Stimulated activated CD4-positive, alpha-beta T cell treated with anti-CD3 and anti-CD28 coated beads, Interleukin-12 subunit alpha, Interleukin-12 subunit beta, amount 100 ng/mL, for 24 hours (primary cell): ENCODE results near the gene EYS.

ENCODE experiments used
- DNase-seq, 2 experiments: peaks; one replicate each; pipeline ENCODE4 v3.0.0-alpha.2; 2020; ENCODE audit warnings: low read depth in 2 of 2

EYS gene

DNA sequence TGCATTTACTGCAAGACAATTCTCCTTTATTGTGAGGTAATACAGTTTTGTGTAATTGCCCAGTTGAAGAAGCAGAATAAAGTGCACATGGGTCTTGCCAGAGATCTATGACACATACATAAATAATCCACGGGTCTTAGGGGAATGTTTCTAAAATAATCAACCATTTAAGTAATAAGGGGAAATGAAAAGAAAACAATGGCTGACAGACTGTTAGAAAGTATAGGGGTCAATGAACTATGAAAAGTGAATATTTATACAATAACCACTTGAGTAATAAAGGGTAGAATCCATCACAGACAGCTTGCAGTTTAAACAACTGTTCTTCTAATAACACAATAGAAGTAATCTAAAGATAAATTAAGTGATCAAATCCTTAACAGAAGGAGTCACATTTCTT is 477.2 kb downstream of the EYS start:
- no peak for DNase-seq

DNA sequence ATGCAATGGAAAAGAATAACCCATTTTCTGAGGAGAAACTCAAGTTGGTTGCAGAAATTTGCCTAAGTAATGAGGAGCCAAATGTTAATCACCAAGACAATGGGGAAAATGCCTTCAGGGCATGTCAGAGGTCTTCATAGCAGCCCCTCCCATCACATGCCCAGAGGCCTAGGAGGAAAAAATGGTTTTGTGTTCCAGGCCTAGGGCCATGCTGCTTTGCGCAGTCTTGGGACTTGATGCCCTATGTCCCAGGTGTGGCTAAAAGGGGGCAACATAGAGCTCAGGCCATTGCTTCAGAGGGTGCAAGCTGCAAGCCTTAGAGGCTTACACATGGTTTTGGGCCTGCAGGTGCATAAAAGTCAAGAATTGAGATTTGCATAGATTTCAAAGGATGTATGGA is 485.9 kb downstream of the EYS start:
- no peak for DNase-seq

GRCh38 chr6:65202738-65203137 is 504.3 kb downstream of the EYS start:
- DNase-seq, result no peak

- no peak for DNase-seq
These were observed 507.3 kb downstream of the EYS start for GRCh38 chr6:65199683-65200082.

- no peak for DNase-seq
These were observed 507.9 kb downstream of the EYS start for GRCh38 chr6:65199121-65199520.

DNA sequence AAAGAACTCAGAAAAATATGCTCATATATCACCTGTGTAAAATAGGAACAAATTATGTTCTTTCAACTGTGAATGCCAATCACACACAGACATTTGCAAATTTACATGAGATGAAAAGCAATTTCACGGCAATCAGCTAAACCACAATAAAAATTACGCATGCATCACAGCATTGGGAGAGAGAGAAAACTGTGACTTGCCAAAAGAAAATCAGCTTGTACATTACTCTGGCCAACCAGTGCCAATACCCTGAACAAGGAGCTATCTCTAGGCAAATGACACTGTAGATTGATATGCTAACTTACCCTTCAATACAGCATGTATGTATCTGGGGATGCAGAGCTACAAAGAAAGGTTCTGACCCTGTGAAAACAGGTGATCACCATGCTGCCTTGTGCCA is 515.6 kb downstream of the EYS start:
- no peak for DNase-seq

DNA sequence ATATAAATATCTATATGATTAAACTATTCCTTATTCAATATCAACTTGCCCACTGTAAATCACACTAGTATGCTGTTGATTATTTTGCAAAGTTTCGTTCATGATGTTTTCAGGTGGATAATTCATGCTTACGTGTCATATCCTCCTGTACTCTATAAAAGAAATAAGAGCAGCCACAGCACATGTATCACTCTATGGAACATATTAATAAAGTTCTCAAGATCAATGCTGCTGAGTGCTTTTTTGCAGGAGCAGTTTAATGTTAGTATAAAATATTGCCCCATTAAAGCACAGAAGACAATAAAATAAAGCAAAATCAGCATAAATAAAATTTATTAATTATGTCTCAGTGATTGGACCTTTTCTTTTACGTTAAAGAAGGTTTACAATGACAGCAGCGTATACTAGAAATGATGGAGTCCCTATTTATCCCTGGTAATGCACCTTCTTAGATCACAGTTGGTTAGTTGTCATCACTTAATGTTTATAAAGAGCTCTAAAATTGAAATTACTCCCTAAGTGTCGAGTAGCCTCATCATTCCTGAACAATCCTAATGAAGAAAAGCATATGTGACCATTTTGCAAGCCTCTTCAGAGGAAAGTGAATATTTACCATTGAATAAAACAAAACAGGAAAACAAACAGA is 517.7 kb downstream of the EYS start:
- DNase-seq, result no peak

DNA sequence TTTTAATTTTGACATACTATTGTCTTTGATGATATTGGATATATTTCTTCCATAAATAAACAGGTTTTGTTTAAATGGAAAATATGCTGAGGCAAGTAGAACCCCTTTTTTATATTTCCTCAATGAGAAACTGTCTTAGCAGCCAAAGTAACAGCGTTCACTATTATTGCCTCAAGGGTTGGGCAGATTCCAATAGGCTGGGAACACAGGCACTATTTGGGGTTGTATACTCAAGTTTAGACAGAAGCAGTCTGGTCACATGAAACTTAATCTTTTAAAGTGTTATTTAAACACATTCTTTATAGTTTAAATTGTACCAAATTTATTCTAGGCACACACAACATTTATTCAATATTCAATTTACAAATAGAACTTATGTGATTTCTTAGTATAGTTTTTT is 520.2 kb downstream of the EYS start:
- no peak for DNase-seq

GRCh38 chr6:65182681-65183080 is 524.3 kb downstream of the EYS start:
- no peak for DNase-seq

DNA sequence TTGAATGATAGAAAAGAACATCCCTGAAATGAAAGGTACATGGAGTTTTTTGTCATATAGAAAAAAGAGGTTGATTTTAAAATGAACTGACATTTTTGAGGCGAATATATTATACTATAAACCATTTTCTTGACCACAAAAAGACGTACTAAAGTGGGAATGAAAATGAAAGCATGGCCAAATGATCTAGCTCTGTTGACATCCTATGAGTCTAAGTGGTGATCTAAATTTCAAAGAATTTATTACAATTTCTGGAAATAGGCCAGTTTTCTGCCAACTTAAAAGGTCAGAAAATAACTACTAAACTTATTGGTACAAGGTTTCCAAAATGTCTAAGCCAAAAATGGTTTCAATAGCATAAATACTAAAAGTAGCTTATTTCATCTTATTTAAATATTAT is 536.8 kb downstream of the EYS start:
- no peak for DNase-seq

DNA sequence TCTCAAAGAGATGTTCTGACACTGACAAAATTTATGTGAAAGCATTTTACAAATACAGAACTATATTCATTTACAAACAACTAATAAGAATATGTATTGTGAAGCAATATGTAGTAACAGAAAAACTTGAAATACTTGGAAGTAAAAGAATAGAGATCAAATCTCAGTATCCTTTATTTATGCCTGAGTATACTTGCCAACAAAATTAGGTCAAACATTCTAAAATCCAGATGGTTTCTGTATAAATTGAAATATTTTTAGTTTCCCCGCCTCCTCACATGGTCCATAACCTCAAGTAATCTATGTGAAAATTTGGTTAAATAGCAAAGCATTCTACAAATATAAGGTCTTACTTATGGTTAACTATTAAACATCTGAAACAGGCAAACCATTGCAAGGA is 545.4 kb downstream of the EYS start:
- no peak for DNase-seq

DNA sequence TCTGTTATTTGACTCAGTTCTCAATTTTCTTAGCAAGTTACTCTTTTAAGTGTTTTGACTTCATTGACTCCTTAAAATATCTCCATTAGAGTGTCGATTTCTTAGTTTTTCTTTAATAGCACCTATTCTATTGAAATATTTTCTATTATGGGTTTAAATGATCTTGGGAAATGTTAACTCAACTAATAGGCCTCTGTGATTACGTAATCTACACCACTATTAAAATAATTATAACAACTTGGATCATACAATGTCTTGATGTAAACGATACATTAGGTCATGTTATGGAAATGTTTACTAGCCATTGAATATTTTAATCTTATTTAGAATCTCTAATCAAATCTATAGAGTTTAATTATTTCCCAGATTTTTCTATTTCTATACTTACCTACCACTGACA is 550.0 kb downstream of the EYS start:
- no peak for DNase-seq

- no peak for DNase-seq
These were observed 551.9 kb downstream of the EYS start for GRCh38 chr6:65155083-65155482.

DNA sequence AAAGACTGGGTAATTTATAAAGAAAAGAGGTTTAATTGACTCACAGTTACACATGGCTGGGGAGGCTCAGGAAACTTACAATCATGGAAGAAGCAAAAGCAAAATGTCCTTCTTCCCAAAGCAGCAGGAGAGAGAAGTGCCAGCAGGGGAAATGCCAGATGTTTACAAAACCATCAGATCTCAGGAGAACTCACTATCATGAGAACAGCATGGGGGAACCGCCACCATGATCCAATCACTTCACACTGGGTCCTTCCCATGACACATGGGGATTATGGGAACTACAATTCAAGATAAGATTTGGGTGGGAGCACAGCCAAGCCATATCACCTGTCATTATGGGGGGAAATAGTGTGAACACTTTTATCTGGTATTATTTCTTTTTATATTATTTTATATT is 557.2 kb downstream of the EYS start:
- DNase-seq, result no peak

DNA sequence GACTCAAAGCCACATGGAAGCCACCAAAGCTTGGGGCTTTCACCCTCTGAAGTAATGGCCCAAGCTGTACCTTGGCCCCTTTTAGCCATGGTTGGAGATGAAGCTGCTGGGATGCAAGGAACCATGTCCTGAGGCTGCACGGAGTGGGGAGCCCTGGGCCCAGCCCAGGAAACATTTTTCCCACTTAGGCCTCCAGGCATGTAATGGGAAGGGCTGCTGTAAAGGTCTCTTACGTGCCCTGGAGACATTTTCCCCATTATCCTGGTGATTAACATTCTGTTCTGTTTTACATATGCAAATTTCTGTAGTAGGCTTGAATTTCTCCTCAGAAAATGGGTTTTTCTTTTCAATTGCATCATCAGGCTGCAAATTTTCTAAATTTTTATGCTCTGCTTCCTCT is 558.2 kb downstream of the EYS start:
- DNase-seq, result no peak

GRCh38 chr6:65135567-65135966 is 571.5 kb downstream of the EYS start:
- DNase-seq, result no peak

GRCh38 chr6:65126667-65127066 is 580.4 kb downstream of the EYS start:
- no peak for DNase-seq

DNA sequence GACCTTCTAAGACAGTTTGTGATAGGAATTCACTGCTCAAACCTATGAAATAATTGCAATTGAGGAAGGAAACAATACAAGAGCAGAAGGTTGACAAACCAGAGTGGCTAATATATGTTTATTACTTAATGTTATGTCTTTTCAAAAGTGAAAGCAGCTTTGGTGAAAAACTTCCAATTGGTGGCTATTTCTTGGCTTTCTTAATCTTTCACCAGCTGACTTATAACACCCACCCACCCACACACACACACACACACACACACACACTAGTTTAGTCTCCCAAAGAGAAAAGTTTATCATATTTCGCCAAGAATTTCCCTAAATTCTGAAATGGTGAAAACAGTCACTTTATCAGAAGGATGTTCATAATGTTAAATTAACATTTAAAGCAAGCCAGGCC is 583.5 kb downstream of the EYS start:
- no peak for DNase-seq

DNA sequence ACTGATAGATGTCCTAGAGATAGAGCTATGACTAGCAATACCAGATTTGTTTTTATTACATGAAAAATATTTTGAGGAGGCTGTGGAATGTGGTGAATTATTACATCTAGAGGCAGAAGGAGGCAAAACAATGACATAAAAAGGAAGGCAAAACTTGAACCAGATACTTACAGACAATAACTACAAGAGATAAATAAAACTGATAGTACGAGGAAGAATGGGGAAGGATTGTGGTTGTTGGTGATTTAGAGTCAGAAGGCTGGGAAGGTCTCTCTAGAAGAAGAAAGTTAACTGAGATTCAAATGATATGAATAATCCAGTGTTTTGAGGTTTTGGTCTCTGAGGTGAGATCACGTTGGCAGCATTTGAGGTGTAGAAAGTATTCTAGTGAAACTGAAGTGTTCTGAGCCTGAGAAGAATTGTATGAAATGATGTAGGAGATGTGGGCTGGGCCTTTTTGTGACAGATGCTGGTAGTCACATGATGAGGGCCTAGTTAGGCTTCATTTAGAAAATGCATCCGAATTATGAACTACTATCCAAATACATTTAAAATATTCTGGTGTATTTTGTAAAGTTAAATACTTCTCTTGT is 589.1 kb downstream of the EYS start:
- no peak for DNase-seq

DNA sequence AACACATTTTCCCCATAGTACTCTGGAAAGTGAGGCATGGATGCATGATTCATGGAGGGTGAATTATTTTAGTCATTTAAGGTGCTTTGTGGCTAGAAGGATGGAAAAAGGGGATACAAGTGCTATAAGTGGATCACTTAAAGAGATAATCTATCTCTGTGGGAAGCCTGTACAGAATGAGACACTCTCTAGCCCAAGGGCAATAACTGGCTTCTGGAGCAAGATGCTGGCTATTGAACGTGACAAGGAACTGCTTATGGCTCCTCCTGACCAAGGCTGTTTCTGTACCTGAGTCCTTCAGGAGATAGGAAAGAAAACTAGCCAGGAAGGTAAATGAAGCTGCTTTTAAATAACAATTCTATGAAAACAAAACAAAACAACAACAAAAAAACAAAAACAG is 590.7 kb downstream of the EYS start:
- no peak for DNase-seq

- no peak for DNase-seq
These were observed 593.4 kb downstream of the EYS start for GRCh38 chr6:65113581-65113980.

GRCh38 chr6:65112435-65112834 is 594.6 kb downstream of the EYS start:
- no peak for DNase-seq

DNA sequence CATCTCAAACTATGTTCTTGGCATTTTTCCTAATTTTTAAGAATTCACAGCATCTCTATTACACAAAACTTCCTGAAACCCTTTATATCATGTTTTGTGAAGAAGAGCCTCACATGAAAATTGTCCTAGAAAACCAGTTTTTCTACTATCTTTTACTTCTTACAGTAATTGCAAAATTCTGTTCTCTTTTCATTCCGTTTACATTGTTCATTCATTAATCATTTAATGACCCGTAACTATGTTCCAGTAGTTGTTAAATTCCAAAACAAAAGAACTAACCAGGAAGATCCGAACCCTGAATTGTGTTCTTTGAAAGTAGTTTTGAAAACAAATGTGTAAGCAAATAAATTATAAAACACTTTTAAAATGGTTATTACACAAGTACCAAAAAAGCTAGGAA is 597.0 kb downstream of the EYS start:
- DNase-seq, result no peak

GRCh38 chr6:65098349-65098748 is 608.7 kb downstream of the EYS start:
- no peak for DNase-seq
